Fibroblast of lung (primary cell): ENCODE results near the gene CRIP3.

Source experiments
- EZH2 ChIP-seq: IDR thresholded peaks from 2 replicates; pipeline ENCODE4 v1.5.1; 2012; ENCODE audit warnings: low read length, control low read depth, mild to moderate bottlenecking; ENCODE audit errors: missing control alignments
- TF ChIP-seq, protein P1 (sequence below), 2 donors: IDR thresholded peaks in 1 of 2; conservative IDR thresholded peaks in 1 of 2; 1 replicate in 1 of 2; 2 replicates in 1 of 2; pipeline ENCODE4 v1.5.1; 2011 to 2012; ENCODE audit warnings: low read length in 2 of 2, control low read depth in 1 of 2, inconsistent platforms in 1 of 2, low read depth in 1 of 2, mild to moderate bottlenecking in 1 of 2

- TF ChIP-seq, protein P1, sequence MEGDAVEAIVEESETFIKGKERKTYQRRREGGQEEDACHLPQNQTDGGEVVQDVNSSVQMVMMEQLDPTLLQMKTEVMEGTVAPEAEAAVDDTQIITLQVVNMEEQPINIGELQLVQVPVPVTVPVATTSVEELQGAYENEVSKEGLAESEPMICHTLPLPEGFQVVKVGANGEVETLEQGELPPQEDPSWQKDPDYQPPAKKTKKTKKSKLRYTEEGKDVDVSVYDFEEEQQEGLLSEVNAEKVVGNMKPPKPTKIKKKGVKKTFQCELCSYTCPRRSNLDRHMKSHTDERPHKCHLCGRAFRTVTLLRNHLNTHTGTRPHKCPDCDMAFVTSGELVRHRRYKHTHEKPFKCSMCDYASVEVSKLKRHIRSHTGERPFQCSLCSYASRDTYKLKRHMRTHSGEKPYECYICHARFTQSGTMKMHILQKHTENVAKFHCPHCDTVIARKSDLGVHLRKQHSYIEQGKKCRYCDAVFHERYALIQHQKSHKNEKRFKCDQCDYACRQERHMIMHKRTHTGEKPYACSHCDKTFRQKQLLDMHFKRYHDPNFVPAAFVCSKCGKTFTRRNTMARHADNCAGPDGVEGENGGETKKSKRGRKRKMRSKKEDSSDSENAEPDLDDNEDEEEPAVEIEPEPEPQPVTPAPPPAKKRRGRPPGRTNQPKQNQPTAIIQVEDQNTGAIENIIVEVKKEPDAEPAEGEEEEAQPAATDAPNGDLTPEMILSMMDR (conservative IDR thresholded peaks at IDR 0.05 in 1 of 2, IDR thresholded peaks at IDR 0.05 in 1 of 2; ENCODE audit: low read depth in 1 of 2, low read length in 2 of 2): no peak
- no peak for TF ChIP-seq EZH2
These were observed 17.7 kb downstream of the CRIP3 start for GRCh38 chr6:43290905-43291355.
